Hematopoietic multipotent progenitor cell treated with erythropoietin and hydrocortisone succinate and interleukin-3 and kit ligand, for 8 days (in vitro differentiated cells): ENCODE measurements around the gene MAP7D3.
"Not testable (repeated sequence)": the region's sequence is repeated elsewhere in the genome, so short reads cannot be mapped to it uniquely, and the experiment has no call there.

Experiments used
- DNase-seq: peaks from one replicate; pipeline ENCODE4 v3.0.0-alpha.2; 2015

The MAP7D3 gene

GRCh38 chrX:136251041-136251991, at the start of gene MAP7D3:
TSS of gene MAP7D3 (minus strand) at chrX:136251400. CDS start at chrX:136251358, 42 bp downstream.
- peak; percentile 58 for DNase-seq

- DNase-seq, result not testable (repeated sequence)
Observed at GRCh38 chrX:136300721-136301120, 49.5 kb upstream of the MAP7D3 start, which contains the start of gene ADGRG4. TSS of gene ADGRG4 (plus strand) at chrX:136300963. CDS start at chrX:136308778, 7,815 bp downstream.

GRCh38 chrX:136295380-136295779, 44.2 kb upstream of the MAP7D3 start:
- no peak for DNase-seq

- no peak for DNase-seq
Observed at GRCh38 chrX:136292656-136293055, 41.5 kb upstream of the MAP7D3 start.

GRCh38 chrX:136291824-136292223, 40.6 kb upstream of the MAP7D3 start:
- DNase-seq, result no peak

- DNase-seq, result not testable (repeated sequence)
Observed at GRCh38 chrX:136286375-136286774, 35.2 kb upstream of the MAP7D3 start.

- DNase-seq, result no peak
Observed at GRCh38 chrX:136275553-136275952, 24.4 kb upstream of the MAP7D3 start.

GRCh38 chrX:136273986-136274385, 22.8 kb upstream of the MAP7D3 start:
- DNase-seq, result no peak

GRCh38 chrX:136272325-136272724, 21.1 kb upstream of the MAP7D3 start:
- no peak for DNase-seq

GRCh38 chrX:136271300-136271699, 20.1 kb upstream of the MAP7D3 start:
- no peak for DNase-seq

- no peak for DNase-seq
Observed at GRCh38 chrX:136269921-136270320, 18.7 kb upstream of the MAP7D3 start.

GRCh38 chrX:136268051-136269048, 17.1 kb upstream of the MAP7D3 start:
- DNase-seq, result peak; percentile 44

GRCh38 chrX:136266828-136267227, 15.6 kb upstream of the MAP7D3 start:
- no peak for DNase-seq

- no peak for DNase-seq
Observed at GRCh38 chrX:136262812-136263315, 11.7 kb upstream of the MAP7D3 start.

GRCh38 chrX:136262243-136262642, 11.0 kb upstream of the MAP7D3 start:
- DNase-seq, result no peak

GRCh38 chrX:136261321-136261720, 10.1 kb upstream of the MAP7D3 start:
- no peak for DNase-seq

GRCh38 chrX:136260776-136261175, 9.6 kb upstream of the MAP7D3 start:
- no peak for DNase-seq

- no peak for DNase-seq
Observed at GRCh38 chrX:136259543-136259942, 8.3 kb upstream of the MAP7D3 start.

- no peak for DNase-seq
Observed at GRCh38 chrX:136258951-136259350, 7.8 kb upstream of the MAP7D3 start.

GRCh38 chrX:136256026-136256425, 4.8 kb upstream of the MAP7D3 start:
- no peak for DNase-seq

GRCh38 chrX:136255541-136255940, 4.3 kb upstream of the MAP7D3 start:
- DNase-seq, result no peak

- peak; percentile 17 for DNase-seq
Observed at GRCh38 chrX:136250191-136251040, 784 bp downstream of the MAP7D3 start.
